ENCODE results near the gene BACH2. TPM values are rescaled to one million over a fixed set of nuclear protein-coding genes. Genes with fewer than 3 reads are reported as not detected.
A peak's percentile ranks its signal among the peaks of the same experiment; 100 is the strongest.

The BACH2 gene
- total and polyA plus RNA-seq, 9 of the 15 experiments (the other 6 are each of a cell fraction or from before 2014, with no cell fraction given): 0.06 to 3.1 (median 0.59) TPM

DNA sequence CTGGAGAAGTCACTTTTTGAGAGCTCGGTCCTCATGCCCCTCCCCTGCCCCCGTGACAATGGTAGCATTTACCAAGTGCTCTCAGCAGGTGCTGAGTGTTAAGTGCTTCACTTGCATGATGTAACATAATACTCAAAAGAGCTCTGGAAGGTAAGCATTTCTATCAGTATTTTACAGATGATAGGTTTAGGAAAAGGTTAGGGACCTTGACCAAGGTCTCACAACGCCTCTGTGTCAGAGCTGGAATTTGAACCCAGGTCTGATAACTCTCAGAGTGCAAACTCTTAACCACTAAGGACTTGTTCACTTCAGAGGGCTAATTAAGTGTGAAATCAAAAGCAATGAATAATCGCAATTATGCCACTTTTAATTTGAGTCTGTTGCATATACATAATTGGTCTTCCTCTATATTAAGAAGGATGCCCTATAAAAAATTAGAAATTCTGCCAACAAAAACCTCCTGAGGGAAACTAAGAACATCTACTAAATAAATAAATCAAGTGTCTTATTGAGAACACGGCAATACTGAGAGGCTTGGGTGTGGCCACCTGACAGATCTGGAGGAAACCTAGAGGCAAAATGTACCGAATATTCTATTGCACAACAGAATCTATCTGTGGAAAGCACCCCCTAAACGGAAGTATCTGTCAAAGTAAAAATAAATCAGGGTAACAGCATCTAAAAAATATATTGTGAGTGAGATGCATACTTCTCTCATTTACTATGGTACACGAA lies 109.8 kb downstream of the BACH2 start:
- no peak overlapping the region for H3K4me3 ChIP-seq
- no peaks in the 10 kb centered on the region for H3K27me3 ChIP-seq (ENCODE audit: control insufficient read depth in 2 of 2, insufficient read depth in 2 of 2, low read length in 2 of 2)
- CTCF ChIA-PET (ENCODE audit: low intra/inter-chr PET ratio): no interaction called here
- no peak overlapping the region for H3K9ac ChIP-seq (ENCODE audit: insufficient read depth in 1 of 2, low read depth in 2 of 2, low read length in 2 of 2)
- no peaks in the 10 kb centered on the region for H3K9me3 ChIP-seq (replicated peaks; ENCODE audit: control insufficient read depth, insufficient read depth, low read depth, low read length)
- no peaks in the 10 kb centered on the region for H4K20me1 ChIP-seq (replicated peaks; ENCODE audit: control insufficient read depth, insufficient read depth, low read length)
- in situ Hi-C loops (cut with MboI) (no loop called here), intact Hi-C loops (cut with micrococcal nuclease) (loop anchor here (10.0 kb wide), 3 partner anchors 98 to 288 kb away; no protein-coding TSS in a partner anchor)
- H3K4me1 ChIP-seq (replicated peaks in 1 of 2; ENCODE audit: control insufficient read depth in 2 of 2, insufficient read depth in 2 of 2, low read length in 2 of 2): peaks cover 0 to 33% of the 10 kb centered on the region in 2 experiments; a peak in 2 of 5 replicates
- H2AFZ ChIP-seq (ENCODE audit: low read depth, low read length): no peak overlapping the region
- POLR2A ChIA-PET: no interaction called here
- no peaks in the 10 kb centered on the region for H3K79me2 ChIP-seq (ENCODE audit: control insufficient read depth, insufficient read depth, low read length)
- FAIRE-seq (no peak), DNase-seq (ENCODE audit: extremely low read depth in 1 of 4, low spot score in 3 of 4) (no peak), ATAC-seq (no peak)
- 22% methylated on average over 8 of the region's 8 CpGs for WGBS (ENCODE audit: insufficient coverage, low coverage, missing lambda C conversion rate)
- BruUV-seq (replicated peaks): no TSS peak
- no peak overlapping the region for H3K4me2 ChIP-seq (ENCODE audit: insufficient read depth, low read length)
- TF ChIP-seq, protein P1, sequence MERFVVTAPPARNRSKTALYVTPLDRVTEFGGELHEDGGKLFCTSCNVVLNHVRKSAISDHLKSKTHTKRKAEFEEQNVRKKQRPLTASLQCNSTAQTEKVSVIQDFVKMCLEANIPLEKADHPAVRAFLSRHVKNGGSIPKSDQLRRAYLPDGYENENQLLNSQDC (CRISPR knock-in tag; IDR thresholded peaks at IDR 0.05): no peak
- TF ChIP-seq CEBPG (CRISPR knock-in tag; IDR thresholded peaks at IDR 0.05) (0 out of 2 replicates have a peak, but pooled peaks have one; percentile 13), CEBPG (tag; conservative IDR thresholded peaks at IDR 0.05 in 1 of 2, IDR thresholded peaks at IDR 0.05 in 1 of 2) (peak in 1 of 2 experiments; percentile 51; a peak in 1 of 4 replicates), GTF2A2 (tag; IDR thresholded peaks at IDR 0.05) (no peak), LEF1 (IDR thresholded peaks at IDR 0.05) (no peak), ZNF444 (CRISPR knock-in tag; IDR thresholded peaks at IDR 0.05) (no peak), MAFK (IDR thresholded peaks at IDR 0.05; ENCODE audit: low read length) (no peak), POLR2AphosphoS2 (IDR thresholded peaks at IDR 0.05; ENCODE audit: low read length) (no peak), CEBPB (tag; IDR thresholded peaks at IDR 0.05) (0 out of 2 replicates have a peak, but pooled peaks have one; percentile 38)
- TF ChIP-seq, protein P2, sequence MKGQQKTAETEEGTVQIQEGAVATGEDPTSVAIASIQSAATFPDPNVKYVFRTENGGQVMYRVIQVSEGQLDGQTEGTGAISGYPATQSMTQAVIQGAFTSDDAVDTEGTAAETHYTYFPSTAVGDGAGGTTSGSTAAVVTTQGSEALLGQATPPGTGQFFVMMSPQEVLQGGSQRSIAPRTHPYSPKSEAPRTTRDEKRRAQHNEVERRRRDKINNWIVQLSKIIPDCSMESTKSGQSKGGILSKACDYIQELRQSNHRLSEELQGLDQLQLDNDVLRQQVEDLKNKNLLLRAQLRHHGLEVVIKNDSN (CRISPR knock-in tag; IDR thresholded peaks at IDR 0.05): no peak
- H3K36me3 ChIP-seq (ENCODE audit: control insufficient read depth, insufficient read depth, low read length): no peaks in the 10 kb centered on the region
- no peaks in the 10 kb centered on the region for H3K9me1 ChIP-seq (ENCODE audit: control insufficient read depth, insufficient read depth, low read length)
- no peak overlapping the region for H3K27ac ChIP-seq (ENCODE audit: extremely low read depth, low read depth, low read length)

Data from K562 (cell line).